Fibroblast of upper back skin (primary cell): ENCODE data around the gene GRK6.

Source experiments
- DNase-seq: peaks from one replicate; pipeline ENCODE4 v3.0.0-alpha.2; 2013

Gene GRK6

DNA sequence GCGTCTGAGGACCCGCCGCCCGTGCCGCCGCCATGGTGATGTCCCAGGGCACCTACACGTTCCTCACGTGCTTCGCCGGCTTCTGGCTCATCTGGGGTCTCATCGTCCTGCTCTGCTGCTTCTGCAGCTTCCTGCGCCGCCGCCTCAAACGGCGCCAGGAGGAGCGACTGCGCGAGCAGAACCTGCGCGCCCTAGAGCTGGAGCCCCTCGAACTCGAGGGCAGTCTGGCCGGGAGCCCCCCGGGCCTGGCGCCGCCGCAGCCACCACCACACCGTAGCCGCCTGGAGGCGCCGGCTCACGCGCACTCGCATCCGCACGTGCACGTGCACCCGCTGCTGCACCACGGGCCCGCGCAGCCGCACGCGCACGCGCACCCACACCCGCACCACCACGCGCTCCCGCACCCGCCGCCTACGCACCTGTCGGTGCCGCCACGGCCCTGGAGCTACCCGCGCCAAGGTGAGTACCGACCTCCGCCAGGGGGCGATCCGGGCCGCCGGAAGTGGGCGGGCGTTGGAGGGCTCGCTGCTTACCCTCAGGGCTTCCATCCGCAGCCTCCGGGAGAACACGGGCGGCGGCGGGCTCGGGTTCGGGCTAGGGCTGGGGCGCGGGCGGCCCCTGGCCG is 28.7 kb downstream of the GRK6 start:
- DNase-seq, result peak; percentile 65

DNA sequence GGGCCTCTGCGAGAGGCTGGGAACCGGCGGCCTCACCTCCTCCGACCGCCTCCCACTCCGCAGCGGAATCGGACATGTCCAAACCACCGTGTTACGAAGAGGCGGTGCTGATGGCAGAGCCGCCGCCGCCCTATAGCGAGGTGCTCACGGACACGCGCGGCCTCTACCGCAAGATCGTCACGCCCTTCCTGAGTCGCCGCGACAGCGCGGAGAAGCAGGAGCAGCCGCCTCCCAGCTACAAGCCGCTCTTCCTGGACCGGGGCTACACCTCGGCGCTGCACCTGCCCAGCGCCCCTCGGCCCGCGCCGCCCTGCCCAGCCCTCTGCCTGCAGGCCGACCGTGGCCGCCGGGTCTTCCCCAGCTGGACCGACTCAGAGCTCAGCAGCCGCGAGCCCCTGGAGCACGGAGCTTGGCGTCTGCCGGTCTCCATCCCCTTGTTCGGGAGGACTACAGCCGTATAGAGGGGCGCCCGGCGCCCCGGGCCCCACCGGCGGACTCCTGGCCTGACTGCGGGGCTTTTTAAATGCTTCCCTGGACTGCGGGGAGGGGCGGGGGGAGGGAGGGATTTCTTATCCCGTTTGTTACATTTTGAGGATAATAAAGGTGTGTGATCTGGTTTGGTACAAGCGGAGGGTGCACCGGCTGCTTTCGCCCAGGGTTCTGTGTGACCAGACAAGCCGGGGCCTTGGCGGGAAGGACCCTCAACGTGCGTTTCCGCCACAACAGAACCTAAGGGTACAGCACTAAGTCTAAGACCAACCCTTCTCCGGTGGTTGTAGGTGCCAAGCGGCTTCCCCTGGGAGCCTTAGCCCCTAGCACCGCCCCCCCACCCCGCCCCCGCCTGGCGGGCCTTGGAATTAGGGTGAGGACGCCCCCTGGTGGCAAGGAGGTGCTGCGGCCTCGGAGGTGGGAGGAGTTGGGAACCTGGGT is 29.4 kb downstream of the GRK6 start:
- DNase-seq, result peak; percentile 85

DNA sequence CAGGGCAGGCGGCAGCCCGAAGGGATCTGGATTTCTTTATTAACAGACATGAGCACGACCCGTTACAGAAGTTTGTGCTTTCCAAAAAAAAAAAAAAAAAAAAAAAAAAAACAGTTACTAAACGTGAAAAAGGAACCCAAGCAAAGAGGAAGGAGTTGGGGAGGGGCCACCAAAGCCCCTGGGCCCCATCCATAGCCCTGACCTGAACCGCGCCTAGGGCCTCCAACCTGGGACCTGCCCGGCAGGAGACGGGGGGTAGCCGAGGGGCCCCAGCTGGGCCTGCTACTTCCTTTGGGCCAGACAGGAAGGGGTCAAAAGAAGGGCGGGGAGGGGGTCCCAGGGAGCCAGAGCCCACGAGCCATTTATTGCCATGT is 30.1 kb downstream of the GRK6 start:
- no peak for DNase-seq

DNA sequence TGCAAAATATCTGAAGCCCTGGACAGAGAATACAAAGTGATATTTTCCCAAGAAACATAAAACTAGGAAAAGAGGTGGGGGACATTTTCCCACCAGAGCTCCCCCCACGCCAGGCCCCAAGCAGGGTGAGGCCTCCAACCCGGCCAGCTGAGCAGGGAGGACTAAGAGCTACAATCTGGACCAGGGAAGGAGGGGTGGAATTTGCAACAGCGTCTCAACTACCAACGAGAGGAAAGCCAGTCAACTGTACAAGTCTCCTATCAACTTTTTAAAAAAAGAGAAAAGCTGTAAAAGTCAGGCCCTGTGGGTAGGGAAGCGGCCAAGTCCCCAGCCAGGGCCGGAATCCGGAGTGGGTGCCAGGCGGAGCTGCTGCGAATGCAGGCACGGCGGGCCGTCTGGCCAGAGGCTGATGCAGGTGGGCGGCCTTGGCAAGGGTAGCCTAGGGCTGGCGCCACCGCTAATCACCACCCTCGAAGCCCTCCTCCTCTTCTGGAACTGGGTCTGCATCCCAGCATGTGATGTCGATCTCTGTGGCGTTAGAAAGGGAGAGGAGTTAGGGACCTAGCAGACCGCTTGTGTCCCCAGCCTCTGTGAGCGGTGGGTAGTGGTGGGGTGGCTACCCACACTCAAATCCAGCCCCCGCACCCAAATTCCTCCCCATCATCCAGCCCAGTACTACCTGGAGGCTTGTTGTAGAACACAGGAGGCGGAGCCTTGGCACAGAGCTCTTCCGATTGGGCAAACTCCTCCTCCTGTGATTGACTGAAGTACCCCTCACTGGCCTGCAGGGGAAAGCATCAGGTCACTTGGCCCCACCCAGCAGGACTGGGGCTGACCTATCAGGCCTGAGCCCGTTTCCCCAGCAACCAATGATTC is 30.7 kb downstream of the GRK6 start:
- peak; percentile 96 for DNase-seq

DNA sequence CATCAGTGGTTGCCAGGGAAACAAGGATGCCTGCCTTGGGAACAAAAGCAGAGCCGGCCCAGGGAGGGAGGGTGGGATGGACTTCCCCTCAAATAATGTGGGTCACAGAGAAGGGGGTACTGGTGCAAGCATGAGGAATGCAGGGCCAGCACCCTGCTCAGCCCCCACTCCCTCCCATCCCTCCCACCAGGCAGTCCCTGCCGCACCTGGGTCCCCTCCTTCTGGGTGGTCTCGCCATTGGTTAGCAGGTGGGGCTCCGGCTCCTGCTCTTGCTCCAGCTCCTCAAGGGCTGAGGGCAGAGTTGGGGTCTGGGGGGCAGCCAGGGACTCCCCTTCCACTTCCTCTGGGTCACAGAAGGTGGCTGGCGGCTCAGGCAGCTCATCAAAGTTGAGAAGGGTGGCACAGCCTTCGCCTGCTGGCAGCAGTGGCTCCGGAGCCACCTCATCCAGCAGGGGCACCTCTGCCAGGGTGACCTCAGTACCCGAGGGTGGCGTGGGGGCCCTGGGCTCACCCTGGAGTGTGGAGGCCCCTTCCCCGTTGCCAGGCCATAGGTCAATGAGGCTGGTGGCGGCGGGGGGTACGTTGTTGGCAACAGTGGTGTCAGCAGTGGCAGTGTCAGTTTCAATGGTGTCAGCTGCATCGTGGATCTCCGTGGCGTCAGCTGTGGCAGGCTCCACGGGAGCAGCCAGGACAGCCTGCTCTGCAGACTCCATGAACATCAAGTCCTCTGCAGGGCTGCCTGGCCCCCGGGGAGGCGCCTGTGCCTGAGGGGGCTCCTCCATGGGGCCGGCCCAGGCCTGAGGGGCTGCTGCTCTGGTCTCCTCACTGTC is 31.6 kb downstream of the GRK6 start:
- no peak for DNase-seq

DNA sequence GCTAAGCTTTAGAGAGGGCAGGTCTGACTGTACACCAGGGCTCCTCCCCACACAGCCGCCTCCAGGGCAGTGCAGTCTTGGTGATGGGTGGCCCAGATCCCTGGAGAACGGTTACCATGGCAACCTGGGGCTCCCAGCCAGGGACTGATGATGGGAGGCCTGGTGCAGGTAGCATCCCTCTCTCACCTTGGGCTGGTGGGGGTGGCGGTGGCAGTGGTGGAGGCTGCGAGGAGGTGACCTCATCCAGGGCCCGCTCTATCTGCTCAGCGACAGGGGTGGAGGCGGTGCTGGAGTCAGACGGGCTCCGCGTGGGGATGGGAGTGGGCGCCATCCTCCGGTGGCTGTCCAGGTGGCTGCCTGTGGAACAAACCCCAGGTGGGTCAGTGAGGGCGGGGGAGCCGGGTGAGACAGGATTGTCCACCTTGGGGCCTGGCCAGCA is 32.5 kb downstream of the GRK6 start:
- DNase-seq, result peak; percentile 14

DNA sequence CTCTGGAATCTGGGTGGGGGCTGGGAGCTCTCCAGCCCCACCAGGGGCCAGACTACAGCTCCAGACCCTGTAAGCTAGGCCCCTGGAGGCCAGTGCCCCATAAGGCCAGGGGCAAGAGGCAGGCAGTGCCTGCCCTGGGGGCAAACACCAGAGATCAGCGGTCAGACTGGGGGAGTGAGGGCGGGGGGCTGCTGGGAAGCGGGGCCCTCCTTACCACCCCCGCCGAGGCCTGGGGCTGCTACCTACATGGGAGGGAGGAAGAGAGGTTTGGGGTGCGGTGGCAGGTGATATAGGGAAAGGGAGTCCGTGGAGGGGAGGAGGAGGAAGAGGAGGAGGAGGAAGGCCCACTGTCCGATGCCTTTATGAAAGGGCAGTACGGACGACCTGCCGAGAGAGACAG is 32.9 kb downstream of the GRK6 start:
- no peak for DNase-seq

DNA sequence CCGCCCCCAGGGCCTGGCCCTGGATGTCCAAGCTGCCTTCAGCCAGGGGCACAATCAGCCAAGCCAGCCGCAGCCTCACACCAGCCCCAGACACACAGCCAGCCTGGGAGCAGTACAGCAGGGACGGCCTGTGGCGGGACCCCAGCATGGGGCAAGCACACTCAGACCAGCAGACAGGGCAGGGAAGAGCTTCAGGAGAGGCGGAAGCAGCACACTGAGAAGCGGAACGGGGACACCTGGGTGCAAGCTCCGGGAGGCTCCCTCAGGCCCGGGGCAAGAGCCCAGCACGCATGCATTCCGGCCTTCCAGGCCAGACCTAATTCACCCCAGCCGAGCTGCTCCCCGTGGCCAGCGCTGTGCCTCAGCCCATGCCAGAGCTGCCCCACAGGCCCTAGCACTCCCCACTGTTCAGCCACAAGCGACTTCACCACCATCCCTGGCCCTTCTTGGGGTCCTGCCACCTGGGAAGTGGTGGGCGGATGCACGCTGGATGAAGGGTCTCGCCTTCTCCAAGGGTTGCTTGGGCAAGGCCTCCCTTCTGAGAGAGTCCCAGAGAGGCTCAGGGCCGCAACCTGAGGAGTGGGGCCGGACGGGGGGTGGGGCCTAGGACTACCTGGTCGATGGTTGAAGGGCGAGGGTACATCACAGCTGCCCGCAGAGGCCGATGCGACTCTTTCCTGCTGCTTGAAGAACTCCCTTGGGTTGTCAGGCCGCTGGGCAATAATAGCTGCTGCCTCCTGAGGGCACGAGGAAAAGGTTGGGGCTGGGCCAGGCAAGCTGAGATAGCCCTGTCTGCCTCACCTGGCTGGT is 33.5 kb downstream of the GRK6 start:
- DNase-seq, result no peak

DNA sequence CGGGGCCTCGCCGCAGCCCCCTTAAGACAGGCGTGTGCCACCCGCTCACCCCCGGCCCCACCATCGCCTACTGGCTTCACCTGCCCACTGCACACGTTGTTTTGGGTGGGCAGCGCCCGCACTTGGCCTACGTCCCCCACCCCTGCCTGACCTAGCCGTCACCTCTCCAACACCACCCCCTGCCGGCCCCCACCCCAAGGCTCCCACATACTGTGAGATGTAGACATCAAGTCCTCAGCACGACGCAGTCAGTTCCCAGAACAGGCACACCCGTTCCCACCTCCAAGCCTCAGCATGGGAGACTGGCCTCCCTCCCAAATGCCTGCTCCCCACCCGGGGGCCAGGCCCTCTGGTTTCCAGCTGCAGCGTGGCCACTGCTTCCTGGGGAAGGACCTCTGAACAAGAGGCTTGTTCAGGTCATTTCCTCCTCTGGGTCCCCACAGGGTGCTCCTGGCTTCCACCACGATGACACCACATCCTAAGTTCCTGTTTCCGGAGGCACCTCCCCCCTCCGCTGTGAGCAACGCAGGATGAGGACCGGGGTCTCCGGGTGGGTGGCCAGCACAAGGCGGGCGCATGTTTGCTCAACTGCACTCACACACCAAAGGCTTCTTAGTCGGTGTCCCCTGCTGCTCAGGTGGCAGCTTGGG is 35.7 kb downstream of the GRK6 start:
- DNase-seq, result no peak

DNA sequence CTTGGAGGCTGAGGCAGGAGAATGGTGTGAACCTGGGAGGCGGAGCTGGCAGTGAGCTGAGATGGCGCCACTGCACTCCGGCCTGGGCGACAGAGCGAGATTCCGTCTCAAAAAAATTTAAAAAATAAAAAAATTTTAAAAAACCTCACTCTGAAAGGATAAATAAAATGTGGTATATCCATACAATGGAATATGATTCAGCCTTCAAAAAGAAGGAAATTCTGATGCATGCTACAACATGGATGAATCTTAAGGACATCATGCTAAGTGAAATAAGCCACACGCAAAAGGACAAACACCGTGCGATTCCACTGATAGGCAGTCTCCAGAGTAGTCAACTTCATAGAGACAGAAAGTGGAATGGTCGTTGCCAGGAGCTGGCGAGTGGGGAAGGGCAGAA is 38.6 kb downstream of the GRK6 start:
- no peak for DNase-seq

DNA sequence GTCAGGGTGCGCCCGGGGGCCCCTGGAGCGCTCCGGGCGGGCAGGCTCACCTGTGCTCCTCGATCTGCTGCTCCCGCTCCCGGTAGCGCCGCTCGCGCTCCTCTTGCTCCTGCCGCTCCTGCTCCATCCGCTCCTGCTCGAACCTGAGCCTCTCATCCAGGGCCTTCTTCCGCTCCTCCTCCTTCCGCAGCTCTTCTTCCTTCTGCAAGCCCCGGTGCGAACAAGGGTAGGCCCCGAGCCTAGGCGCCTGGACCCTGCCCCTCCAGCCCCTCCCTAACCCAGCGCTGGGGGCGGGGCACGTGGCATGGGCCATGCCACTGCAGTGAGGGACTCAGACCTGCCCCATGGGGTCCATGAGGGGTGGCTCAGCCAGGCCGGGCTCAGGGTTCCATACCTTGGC is 40.4 kb downstream of the GRK6 start:
- DNase-seq, result no peak

DNA sequence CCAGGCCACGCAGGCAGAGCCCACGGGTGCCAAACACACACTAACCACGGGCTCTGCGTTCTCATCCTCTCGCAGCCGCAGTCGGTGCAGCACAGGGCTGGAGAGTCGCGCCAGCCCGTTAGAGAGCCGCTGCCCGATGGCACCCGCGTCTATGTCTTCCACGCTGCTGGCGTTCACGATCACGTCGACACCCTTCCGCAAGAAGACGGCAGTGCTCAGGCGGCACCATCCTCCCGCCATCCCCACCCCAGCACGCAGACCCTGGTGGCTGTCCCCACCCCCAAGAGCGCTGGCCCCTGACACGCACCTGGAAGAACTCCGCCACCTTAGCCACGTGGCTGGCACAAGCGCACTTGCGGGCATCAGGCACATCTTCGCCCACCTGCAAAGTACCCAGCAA is 41.0 kb downstream of the GRK6 start:
- no peak for DNase-seq

DNA sequence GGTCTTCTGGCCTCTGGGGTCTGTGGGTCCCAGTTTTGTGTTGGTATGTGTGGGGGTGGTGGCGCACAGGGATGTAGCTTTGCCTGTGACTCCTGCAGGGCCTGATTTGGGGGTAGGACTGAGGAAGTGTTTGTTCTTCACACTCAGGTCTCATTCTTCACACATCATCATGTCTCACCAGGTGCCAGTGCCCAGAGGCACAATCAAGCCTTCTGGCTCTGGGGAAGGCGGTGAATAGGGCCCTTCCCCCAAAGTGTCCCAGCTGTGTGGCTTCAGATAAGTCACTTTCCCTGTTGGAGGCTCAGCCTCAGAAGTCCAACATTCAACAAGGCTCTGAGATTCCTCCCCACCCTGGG is 41.8 kb downstream of the GRK6 start:
- no peak for DNase-seq

DNA sequence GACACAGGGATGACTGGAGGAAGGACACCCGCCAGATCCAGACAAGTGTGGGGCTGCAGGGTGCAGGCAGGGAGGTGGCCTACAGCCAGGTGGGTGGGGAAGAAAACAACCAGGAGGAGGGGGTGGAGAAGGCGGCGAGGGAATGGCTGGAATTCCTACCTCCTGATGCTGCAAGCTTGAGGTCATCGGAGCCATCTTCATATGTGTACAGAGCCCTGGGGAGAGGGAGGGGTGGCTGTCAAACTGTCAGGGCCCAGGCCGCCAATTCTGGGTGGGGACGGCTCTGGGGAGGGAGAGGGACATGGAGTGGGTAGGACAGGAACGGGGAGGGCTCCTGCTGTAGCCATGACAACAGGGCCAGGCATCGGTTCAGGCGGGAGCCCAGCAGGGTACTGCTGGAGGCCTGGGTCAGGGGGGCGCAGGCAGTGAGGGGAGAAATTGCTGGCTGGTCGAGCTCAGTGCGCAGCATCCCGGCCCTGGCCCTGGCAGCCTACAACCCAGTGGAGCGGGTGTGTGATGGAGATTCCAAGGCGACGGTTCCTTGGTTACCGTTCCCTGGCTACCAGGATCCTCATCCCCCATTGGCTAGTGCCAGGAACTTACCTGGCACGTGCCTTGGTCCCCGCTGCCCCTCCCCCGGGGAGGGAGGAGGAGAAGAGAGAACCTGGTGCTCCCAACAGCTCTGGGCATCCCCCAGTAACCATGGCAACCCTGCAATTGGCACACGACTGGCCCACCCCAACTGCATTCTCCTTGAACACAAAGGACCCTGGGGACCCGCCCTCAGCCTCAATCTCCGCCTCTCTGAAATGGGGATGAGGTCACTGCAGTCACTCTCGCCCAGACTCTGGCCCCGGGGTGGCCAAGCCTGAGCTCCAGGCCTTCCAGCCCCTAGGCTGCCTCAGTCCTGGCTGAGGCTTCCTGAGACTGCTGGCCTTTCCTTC is 42.5 kb downstream of the GRK6 start:
- DNase-seq, result peak; percentile 73

DNA sequence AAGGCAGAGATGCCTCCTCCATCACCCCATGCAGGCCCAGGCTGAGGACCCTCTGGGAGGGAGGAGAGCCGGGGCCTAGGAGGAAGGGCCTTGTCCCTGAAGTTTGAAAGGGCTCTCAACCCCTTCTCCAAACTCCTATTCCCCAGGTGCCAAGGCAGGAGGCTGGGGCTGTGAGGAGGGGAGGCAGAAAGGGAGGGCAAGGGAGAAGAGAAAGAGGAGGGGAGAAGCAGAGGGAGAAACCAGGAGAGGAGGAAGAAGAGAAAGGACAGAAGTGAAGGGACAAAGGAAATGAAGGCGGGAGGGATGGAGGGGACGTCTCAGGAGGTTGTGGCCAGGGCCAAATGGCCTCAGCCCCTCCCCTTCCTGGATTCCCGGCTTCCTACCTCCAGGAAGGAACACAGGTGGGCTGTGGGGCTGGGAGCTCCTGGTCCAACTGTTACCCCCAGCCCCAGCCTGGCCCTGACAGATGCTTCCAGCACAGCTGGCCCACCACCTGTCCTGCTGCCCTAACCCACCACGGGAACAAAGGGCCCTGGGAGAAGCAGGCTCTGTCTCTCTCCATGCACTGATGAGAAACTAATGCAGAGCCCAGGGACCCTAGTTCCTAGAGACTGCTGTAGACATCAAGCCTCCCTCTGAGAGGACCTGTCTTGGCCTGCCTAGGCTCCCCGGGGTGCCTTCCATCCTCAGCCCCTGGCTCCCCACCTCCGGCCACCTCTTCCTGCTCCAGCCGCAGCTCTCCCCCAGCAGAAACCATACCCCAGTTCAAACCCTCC is 43.5 kb downstream of the GRK6 start:
- no peak for DNase-seq

DNA sequence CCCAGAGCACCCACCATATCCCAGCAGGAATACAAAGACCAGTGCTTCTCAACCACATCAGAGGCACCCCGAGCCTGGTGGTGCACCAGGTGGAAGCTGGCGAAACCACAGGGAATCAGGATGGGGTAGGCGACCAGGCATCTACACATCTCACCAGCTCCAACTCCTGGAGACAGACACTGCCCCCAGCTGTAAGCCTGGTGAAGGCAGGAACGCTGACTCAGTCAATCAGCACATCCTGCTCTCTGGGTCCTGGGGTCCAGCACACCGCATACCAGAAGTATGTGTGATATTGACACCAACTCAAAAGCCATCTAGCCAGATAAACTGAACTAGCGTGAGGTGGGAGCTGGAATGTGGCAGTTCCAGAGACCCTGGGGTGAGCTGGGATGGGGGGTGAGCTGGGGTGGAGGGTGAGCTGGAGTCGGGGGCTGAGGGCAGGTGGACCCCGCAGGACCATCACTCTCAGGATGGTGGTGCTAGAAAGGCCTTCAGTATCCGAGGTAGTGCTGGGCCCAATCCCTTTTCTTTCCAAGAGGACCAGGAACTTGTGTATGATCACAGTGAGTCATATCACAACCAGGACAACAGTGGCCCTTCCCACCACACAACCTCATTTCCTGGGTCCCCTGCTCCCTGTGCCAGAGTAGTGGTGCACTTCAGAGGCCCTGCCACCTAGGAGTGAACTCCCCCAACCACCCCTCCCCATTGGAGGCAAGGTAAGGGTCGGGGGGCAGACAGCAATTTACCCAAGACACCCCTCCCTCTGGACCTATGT is 44.5 kb downstream of the GRK6 start:
- DNase-seq, result peak; percentile 69

DNA sequence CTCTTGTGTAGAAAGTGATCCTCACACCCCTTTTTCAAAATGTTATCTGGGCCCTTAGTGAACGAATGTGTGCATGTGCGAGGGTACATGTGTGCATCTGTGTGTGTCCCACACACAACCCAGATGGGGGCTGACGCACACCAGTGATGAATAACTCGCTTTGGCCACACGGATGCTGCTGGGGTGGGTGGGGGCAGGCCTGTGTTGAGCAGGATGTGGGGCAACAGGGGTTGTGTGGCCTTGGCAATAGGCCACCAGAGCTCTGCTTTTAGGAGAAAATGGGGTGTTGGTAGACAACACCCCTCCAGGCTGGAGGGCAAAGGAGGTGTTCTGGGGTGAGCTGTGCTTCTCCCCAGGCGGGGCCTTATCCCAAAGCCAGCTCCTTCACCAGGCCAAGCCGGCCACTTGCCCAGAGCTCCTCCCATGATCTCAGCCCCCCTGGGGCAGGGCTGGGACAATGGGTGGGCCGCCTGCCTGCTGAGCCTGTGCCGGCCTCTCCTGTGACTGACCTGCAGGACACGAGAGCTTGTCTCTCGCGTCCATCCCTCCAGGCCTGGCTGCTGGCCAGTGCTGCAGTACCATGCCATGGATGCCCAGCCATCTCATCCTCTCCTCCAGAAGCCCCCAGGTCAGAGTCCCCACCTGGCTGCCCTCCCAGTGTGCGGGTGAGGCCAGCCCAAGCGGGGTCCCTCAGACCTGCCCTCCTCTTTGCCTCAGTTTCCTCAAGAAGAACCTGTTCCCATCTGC is 45.3 kb downstream of the GRK6 start:
- peak; percentile 61 for DNase-seq
